OCI-M2 (cell line): Measurements from ENCODE around the gene TMEM40.
"Not testable (repeated sequence)": the region's sequence is repeated elsewhere in the genome, so short reads cannot be mapped to it uniquely, and the experiment has no call there.

ENCODE experiments used
- DNase-seq: peaks from one replicate; lab custom pipeline; 2025; ENCODE audit not compliant: unreplicated experiment; lab: John Stamatoyannopoulos, UW

TMEM40 gene, protein sequence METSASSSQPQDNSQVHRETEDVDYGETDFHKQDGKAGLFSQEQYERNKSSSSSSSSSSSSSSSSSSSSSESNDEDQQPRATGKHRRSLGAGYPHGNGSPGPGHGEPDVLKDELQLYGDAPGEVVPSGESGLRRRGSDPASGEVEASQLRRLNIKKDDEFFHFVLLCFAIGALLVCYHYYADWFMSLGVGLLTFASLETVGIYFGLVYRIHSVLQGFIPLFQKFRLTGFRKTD

GRCh38 chr3:12759097-12759679 is at the start of gene TMEM40:
TSS of gene TMEM40 (minus strand) at chr3:12759259. CDS start at chr3:12749832, 9,427 bp downstream.
- no peak for DNase-seq

DNA sequence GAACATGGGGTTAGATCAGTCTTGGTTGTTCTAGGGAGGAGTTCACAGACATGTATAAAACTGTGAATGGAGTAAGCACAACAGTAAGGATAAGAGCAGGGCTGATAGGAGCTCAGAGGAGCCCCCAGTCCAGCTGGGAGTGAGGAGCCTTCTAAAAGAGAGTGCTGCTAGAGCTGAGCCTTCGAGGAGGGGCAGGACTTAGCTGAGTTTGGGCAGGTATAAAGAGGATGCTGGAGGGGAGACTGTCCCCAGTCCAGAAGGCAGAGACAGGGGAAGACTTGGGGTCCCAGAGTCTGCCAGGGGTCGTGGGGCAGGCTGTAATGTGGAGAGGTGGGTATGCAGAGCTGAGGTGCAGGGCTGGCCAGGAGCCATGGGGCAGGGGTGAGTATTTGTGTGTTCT is 49.5 kb upstream of the TMEM40 start:
- DNase-seq = no peak

DNA sequence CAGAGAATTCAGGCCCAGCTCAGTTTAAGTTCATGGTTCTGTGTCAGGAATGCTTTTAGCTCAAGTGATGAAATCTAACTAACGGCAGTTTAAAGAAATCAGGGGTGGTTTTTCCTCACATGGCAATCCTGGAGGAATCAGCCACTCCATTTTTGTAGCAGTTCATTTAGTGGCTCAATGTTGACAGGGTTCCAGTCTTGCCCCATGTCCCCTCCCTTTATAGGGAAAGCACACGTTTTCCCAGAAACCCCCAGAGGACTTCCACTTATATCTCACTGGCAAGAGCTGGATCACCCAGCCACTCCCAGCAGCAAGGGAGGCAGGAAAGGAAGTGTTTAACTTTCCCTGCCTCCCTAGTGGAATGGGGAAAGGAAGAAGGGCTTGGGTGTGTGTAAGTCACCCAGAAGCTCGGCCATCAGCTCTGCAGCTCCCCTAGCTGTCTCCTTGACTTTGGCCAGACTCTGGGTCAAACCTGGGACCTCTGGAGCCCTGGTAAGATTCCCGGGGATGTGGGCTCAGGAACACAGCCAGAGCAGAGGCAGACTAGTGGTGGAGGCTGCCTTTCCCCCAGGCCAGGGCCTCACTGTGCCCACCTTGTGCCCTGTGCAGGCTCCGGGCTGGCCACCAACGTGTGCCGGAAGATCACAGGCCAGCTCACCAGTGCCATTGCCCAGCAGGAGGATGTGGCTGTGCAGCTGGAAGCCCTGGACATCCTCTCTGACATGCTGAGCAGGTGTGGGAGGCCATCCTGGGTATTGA is 48.7 kb upstream of the TMEM40 start:
- no peak for DNase-seq

DNA sequence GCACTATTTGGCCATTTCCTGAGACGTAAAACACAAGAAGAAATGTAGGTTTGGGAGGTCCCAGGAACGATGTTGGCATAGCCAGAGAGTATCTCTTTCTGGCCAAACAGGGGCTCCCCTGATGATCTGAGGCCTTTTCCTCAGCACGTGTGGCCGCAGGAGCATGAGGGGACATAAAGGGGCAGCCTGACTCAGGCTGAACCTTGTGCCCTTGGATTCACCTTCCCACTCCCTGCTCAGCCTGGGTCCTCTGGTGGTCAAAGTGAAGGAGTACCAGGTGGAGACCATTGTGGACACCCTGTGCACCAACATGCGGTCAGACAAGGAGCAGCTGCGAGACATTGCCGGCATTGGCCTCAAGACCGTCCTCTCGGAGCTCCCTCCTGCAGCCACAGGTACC is 48.0 kb upstream of the TMEM40 start:
- no peak for DNase-seq

- no peak for DNase-seq
Observed at GRCh38 chr3:12803371-12803770, 44.3 kb upstream of the TMEM40 start.

DNA sequence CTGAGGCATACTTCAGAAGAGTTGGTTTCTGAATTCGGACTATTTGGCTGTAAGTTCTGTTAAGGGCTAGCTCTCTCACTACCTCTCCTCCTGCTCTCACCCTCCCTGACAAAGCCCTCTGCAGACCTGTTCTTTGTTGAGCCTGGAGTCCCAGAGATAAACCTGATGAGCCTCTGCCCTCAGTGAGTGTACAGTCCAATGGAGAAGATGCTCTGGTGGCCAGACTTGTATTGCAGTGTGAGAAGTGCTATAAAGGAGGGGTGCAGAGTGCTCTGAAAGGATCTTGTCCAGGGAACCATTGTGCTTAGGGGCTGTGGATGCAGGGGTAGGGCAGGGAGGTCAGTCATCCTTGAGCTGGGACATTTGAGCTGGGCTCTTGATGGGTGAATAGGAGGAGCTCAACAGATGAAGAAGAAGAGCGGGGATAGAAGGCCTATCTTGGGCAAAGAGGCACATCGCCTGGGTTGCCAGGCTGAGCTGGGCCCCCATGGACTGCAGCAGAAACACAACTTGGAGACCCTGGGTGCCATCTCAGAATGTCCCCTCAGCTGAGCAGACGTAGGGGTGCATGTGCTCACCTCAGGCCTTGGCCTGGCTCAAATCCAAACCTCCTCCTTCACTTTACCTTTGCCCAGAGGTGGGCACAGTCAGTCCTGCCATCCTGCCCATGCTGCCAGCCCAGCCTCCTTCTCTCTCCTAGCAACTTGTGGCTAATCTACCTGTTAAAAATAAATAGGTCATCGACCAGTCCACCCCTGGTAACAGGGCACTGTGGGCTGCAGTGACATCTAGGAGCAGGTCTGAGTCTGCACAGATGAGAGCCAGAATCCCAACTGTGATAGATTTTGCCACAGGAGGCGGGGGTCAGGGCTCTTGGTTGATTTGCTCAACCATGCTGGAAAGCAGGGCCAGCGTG is 40.7 kb upstream of the TMEM40 start:
- no peak for DNase-seq

DNA sequence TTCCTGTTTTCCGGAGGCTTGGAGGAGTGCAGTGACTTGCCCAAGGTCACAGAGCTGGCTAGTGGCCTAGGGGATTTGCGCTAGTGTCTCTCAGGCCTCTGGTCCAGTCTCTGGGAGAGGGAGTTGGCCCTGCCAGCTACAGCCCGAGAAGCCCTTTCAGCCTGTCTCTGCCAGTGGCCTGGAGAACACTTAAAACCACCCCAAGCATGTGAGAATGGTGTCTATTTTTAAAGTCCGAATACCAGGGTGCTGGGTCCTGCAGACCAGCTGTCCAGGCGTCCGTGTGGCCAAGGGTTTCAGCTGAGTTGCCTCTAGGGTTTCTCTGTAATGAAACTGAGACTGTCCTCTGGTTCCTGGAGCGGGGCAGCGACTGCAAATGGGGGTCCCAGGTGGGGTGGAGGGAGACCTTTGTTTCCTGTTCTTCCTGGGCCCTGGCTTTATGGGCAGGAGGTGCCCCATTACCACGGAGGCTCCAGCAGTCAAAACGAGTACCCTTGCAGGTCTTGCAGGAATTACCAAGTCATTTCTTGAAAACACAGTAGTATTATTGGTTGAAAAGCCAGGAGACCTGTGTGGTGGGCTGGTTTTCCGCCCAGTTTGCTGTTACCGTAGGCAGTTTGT is 39.6 kb upstream of the TMEM40 start:
- no peak for DNase-seq

GRCh38 chr3:12797892-12798558 is 39.0 kb upstream of the TMEM40 start:
- no peak for DNase-seq

DNA sequence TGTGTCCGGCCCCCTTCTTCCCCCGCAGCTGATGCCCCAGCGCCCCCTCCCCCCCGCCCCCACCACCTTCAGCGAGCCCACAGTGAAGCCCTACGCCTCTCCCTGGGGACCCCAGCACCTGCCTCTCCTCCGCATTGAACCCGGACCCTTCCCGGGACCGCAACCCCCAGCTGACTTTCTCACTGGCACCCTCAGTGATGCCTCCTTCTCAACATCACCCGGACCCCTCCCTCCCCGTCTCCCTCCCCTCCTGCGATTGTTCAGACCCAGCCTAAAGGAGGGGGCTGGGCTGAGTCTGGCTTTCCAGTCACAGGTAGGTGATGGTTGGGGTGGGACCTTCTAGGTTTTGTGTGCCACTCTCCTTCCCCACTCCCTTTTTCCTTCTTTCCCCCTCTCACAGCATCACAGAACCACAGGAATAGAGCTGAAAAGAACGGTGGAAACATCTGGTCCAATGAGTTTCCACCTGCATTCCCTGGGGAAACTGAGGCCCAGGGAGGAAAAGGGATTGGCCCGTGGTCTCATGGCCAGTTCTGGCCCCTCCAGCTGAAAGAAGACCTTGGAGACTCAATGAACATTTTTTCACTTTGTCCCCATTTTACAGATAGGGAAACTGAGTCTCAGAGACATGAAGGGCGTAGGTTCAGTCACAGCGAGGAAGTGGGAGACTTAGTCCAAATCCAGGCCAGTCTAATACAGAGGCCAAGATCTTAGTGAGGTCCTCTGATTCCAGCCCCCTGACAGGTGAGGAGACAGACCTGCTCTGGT is 38.2 kb upstream of the TMEM40 start:
- DNase-seq = no peak

- no peak for DNase-seq
Observed at GRCh38 chr3:12796171-12797123, 37.4 kb upstream of the TMEM40 start, which contains the start of gene CAND2. TSS of gene CAND2 (plus strand) at chr3:12796680. CDS start at chr3:12796721, 41 bp downstream.

- DNase-seq = no peak
Observed at GRCh38 chr3:12793701-12794100, 34.6 kb upstream of the TMEM40 start.

DNA sequence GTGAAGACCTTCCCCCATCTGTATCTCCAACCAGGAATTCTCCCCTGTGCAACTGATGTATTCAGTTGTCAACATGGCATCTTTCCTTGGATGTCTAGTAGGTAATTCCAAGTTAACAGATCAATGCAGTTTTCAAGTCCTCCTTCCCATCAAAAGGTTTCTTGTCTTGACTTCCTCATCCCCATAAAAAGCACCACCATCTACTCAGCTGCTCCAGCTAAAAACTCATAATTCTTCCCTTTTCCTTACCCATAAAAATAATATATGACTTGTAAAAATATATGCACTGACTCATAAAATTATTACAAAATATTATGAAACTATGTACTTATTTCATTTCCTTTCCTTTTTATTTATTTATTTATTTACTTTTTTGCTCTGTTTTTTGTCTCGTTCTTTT is 32.4 kb upstream of the TMEM40 start:
- no peak for DNase-seq

DNA sequence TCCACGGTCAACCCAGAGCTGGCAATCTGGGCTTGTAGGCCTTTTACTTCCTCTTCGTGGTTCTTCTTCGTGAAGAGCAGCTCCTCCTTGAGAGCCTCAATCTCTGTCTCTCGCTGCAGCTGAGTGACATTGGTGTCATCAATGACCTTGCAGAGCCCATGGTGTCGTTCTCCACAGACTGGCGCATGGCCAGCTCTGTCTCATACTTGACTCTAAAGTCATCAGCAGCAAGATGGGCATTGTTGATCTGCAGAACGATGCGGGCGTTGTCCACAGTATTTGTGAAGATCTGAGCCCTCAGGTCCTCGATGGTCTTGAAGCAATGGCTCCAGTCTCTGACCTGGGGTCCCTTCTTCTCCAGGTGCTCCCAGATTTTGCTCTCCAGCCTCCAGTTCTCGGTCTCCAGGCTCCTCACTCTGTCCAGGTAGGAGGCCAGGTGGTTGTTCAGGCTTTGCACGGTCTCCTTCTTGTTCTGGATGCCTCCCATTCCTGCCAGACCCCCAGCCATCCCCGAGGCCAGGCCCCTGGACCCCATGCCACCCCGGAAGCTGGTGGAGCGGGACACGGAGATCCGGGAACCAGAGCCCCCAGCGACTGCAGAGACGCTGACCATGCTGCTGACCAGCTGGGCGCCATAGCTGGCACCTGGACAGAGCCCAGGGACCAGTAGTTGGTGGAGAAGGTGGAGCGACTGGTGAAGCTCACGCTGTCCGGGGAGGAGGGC is 29.1 kb upstream of the TMEM40 start:
- not testable (repeated sequence) for DNase-seq

- not testable (repeated sequence) for DNase-seq
Observed at GRCh38 chr3:12787346-12787745, 28.3 kb upstream of the TMEM40 start.

- DNase-seq = no peak
Observed at GRCh38 chr3:12785096-12785495, 26.0 kb upstream of the TMEM40 start.

GRCh38 chr3:12782172-12782815 is 23.2 kb upstream of the TMEM40 start:
- DNase-seq = no peak

DNA sequence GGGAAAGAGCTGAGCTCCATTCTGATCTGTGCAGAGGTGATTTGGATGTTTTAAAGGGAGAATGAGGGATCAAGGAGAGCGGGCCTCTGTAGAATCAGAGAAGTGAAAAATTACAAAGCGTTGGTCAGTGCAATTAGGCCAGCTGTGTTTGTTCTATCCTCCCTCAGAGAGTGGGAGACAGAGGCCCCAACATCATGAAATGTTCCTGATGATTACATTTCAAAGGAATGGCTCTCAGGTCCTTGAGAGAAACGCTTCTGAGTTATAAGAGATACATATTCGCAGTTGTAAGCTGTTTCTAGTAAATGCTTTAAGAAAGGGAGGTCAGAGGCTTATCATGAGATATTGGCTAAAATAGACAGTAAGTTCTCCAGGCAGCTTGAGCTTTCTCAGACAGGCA is 21.7 kb upstream of the TMEM40 start:
- DNase-seq = no peak
